Activated CD8-positive, alpha-beta memory T cell treated with anti-CD3 and anti-CD28 coated beads for 1 hour (primary cell): Measurements from ENCODE around the gene BLTP1.

Source experiments
- DNase-seq, 2 donors: peaks; one replicate each; pipeline ENCODE4 v3.0.0-alpha.2; 2020; ENCODE audit warnings: low read depth in 1 of 2; ENCODE audit errors: extremely low read depth in 1 of 2

BLTP1 gene

GRCh38 chr4:122163767-122164166 lies 11.6 kb downstream of the BLTP1 start:
- DNase-seq = no peak

GRCh38 chr4:122167369-122167768 lies 15.2 kb downstream of the BLTP1 start:
- DNase-seq = no peak

- no peak for DNase-seq
These were observed 18.6 kb downstream of the BLTP1 start for GRCh38 chr4:122170775-122171174.

GRCh38 chr4:122171323-122171722 lies 19.2 kb downstream of the BLTP1 start:
- no peak for DNase-seq

- no peak for DNase-seq
These were observed 20.1 kb downstream of the BLTP1 start for GRCh38 chr4:122172266-122172665.

GRCh38 chr4:122178961-122179360 lies 26.8 kb downstream of the BLTP1 start:
- DNase-seq = no peak

- DNase-seq = no peak
These were observed 43.6 kb downstream of the BLTP1 start for GRCh38 chr4:122195718-122196117.
